Bronchial epithelial cell (primary cell): ENCODE results near the gene PLSCR2. TPM values are rescaled to one million over a fixed set of nuclear protein-coding genes. Genes with fewer than 3 reads are reported as not detected.

Source experiments
- DNase-seq: peaks from one replicate; pipeline ENCODE4 v3.0.0-alpha.2; 2010; ENCODE audit warnings: low read depth
- FAIRE-seq: peaks from 2 replicates; lab custom pipeline; 2011; peaks lifted over from hg19 to GRCh38; lab: Jason Lieb, UNC
- H3K27me3 ChIP-seq: 2 replicates; pipeline ENCODE4 v1.5.1; 2011; ENCODE audit warnings: low read length; ENCODE audit not compliant: control insufficient read depth, insufficient read depth
- H3K36me3 ChIP-seq: 2 replicates; pipeline ENCODE4 v1.5.1; 2011; ENCODE audit warnings: low read length; ENCODE audit not compliant: control insufficient read depth, insufficient read depth
- H3K4me3 ChIP-seq: 2 replicates; pipeline ENCODE4 v1.5.1; 2011; ENCODE audit warnings: mild to moderate bottlenecking, low read depth, low read length, control low read depth
- total RNA-seq: library from RNA; depleted of rRNA; stranded (reverse); fragments of >200 nt; gene quantifications from 2 replicates; pipeline ENCODE4 v1.2.1, GENCODE V29; 2014
- TF ChIP-seq, protein P1 (sequence below): IDR thresholded peaks from 2 replicates; pipeline ENCODE4 v1.5.1; 2011; ENCODE audit warnings: mild to moderate bottlenecking, moderate library complexity, low read length, control low read depth, inconsistent platforms; ENCODE audit not compliant: insufficient read depth, severe bottlenecking

The PLSCR2 gene
- total RNA-seq, 1 donor from 2014 or later = not detected

DNA sequence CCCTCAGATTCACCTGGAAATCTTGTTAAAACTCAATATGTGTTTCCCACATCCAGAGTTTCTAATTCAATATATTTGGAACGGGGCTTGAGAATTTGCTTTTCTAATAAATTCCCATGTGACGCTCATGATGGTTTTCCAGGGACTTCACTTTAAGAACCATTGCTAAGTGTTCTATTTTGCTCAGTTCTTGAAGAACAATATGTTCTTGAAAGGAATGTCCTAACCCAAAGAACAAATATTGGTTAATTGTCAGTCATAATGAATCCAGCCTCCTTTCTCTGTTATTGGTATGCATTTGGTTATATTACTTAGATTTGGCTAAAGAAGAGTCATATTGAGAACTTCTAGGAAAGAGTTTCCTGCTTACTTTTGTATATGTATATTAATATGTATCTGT, 4.4 kb upstream of the PLSCR2 start:
- no peaks in the 10 kb centered on the region for H3K27me3 ChIP-seq

GRCh38 chr3:146472611-146473010, 3.2 kb upstream of the PLSCR2 start:
- no peak for DNase-seq
- FAIRE-seq = no peak
- Histone ChIP-seq H3K4me3 (no peak overlapping the region), H3K36me3 (no peaks in the 10 kb centered on the region), H3K27me3 (no peaks in the 10 kb centered on the region)
- TF ChIP-seq, protein P1, sequence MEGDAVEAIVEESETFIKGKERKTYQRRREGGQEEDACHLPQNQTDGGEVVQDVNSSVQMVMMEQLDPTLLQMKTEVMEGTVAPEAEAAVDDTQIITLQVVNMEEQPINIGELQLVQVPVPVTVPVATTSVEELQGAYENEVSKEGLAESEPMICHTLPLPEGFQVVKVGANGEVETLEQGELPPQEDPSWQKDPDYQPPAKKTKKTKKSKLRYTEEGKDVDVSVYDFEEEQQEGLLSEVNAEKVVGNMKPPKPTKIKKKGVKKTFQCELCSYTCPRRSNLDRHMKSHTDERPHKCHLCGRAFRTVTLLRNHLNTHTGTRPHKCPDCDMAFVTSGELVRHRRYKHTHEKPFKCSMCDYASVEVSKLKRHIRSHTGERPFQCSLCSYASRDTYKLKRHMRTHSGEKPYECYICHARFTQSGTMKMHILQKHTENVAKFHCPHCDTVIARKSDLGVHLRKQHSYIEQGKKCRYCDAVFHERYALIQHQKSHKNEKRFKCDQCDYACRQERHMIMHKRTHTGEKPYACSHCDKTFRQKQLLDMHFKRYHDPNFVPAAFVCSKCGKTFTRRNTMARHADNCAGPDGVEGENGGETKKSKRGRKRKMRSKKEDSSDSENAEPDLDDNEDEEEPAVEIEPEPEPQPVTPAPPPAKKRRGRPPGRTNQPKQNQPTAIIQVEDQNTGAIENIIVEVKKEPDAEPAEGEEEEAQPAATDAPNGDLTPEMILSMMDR = no peak

More for the DNA sequence above, 4.4 kb upstream of the PLSCR2 start:
- DNase-seq (no peak), FAIRE-seq (no peak)
- Histone ChIP-seq H3K36me3 (no peaks in the 10 kb centered on the region), H3K4me3 (no peak overlapping the region)
- TF ChIP-seq, protein P1 = no peak

- DNase-seq = no peak
- TF ChIP-seq, protein P1 = no peak
- FAIRE-seq = no peak
- Histone ChIP-seq H3K36me3 (no peaks in the 10 kb centered on the region), H3K27me3 (no peaks in the 10 kb centered on the region), H3K4me3 (no peak overlapping the region)
Observed at GRCh38 chr3:146471012-146471411, 1.7 kb upstream of the PLSCR2 start.

DNA sequence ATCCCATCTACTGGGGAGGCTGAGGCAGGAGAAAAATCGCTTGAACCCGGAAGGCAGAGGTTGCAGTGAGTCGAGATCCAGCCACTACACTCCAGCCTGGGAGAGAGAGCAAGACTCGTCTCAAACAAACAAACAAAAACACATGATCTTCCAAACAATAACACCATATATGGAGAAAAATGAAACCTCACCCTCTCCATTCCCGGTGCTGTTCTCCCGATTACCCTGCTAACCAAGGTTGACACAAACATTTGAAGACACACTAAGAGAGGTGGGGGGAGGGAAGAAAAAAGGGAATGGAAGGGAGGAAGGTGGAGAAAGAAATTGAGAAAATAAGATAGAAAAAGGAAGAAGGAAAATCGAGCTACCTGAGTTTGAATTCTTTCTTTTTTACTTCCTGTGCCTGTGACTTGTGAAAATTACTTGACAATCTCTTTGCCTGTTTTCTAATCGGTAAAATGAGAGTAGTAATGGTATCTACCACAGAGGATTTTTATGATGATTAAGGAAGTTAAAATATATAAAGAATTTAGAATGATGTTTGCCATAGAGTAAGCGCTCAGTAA, 1.1 kb upstream of the PLSCR2 start:
- Histone ChIP-seq H3K27me3 (no peaks in the 10 kb centered on the region), H3K36me3 (no peaks in the 10 kb centered on the region), H3K4me3 (no peak overlapping the region)
- FAIRE-seq (no peak), DNase-seq (no peak)
- TF ChIP-seq, protein P1 = no peak

DNA sequence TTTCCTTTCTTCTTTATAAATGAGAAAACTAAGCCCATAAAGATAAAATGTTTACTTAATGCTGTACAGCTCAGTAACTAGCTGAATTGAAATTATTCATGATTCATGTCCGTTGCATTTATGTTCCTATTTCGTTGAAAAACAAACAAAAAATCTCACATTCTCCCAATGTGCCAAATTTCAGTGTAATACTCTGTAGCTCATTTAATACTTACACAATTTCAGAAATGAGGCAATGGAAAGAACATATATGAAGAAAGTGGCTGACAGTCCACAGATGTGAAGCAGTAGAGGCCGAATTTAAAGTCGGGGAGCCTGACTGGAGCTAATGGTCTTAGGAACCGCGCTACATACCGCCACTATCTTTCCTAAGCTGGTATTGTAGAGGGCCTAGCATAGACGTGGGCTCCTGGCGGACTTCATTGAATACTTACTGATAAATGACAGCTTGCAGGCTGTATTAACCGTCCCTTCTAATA, 651 bp downstream of the PLSCR2 start:
- DNase-seq = peak; percentile 14
- Histone ChIP-seq H3K36me3 (no peaks in the 10 kb centered on the region), H3K4me3 (no peak overlapping the region), H3K27me3 (no peaks in the 10 kb centered on the region)
- peak; percentile 58 for FAIRE-seq
- TF ChIP-seq, protein P1 = no peak

- FAIRE-seq = no peak
- no peaks in the 10 kb centered on the region for H3K36me3 ChIP-seq
Observed at GRCh38 chr3:146468234-146468633, 1.1 kb downstream of the PLSCR2 start.

More at GRCh38 chr3:146468234-146468633, 1.1 kb downstream of the PLSCR2 start:
- no peaks in the 10 kb centered on the region for H3K27me3 ChIP-seq
- H3K4me3 ChIP-seq = no peak overlapping the region
- peak; percentile 1 for DNase-seq
- TF ChIP-seq, protein P1 = no peak
